SH-SY5Y (cell line): Measurements from ENCODE around the gene DPH1.

Experiments
- GATA2 ChIP-seq: IDR thresholded peaks from 2 replicates; pipeline ENCODE4 v1.6.1; 2011; ENCODE audit warnings: mild to moderate bottlenecking, low read depth, low read length
- GATA3 ChIP-seq: IDR thresholded peaks from 2 replicates; pipeline ENCODE4 v1.6.1; 2011; ENCODE audit warnings: low read depth, mild to moderate bottlenecking, low read length, moderate library complexity

GRCh38 chr17:2035541-2036488, 5.9 kb downstream of the DPH1 start:
- TF ChIP-seq GATA3 (no peak), GATA2 (no peak)
